ENCODE results near the gene FRAS1.
"Not testable (repeated sequence)": the region's sequence is repeated elsewhere in the genome, so short reads cannot be mapped to it uniquely, and the experiment has no call there.

FRAS1 gene

GRCh38 chr4:78057135-78057599 lies at the start of gene FRAS1:
Gene FRAS1, plus strand, starts transcription at chr4:78057323. Its CDS starts 687 bp downstream, at chr4:78058010.
- DNase-seq, result peak; percentile 73

GRCh38 chr4:78011003-78011402 lies 46.1 kb upstream of the FRAS1 start:
- not testable (repeated sequence) for DNase-seq

GRCh38 chr4:78014889-78015886 lies 41.9 kb upstream of the FRAS1 start:
- no peak for DNase-seq

GRCh38 chr4:78018271-78019049 lies 38.7 kb upstream of the FRAS1 start:
- DNase-seq, result no peak

GRCh38 chr4:78019414-78019813 lies 37.7 kb upstream of the FRAS1 start:
- no peak for DNase-seq

- no peak for DNase-seq
These were observed 36.4 kb upstream of the FRAS1 start for GRCh38 chr4:78020677-78021076.

- DNase-seq, result no peak
These were observed 34.6 kb upstream of the FRAS1 start for GRCh38 chr4:78022517-78022916.

- DNase-seq, result no peak
These were observed 33.0 kb upstream of the FRAS1 start for GRCh38 chr4:78024085-78024484.

GRCh38 chr4:78024576-78025091 lies 32.5 kb upstream of the FRAS1 start:
- no peak for DNase-seq

- DNase-seq, result no peak
These were observed 25.6 kb upstream of the FRAS1 start for GRCh38 chr4:78031417-78031950.

- no peak for DNase-seq
These were observed 24.7 kb upstream of the FRAS1 start for GRCh38 chr4:78032446-78032845.

- no peak for DNase-seq
These were observed 24.2 kb upstream of the FRAS1 start for GRCh38 chr4:78032929-78033328.

- no peak for DNase-seq
These were observed 23.3 kb upstream of the FRAS1 start for GRCh38 chr4:78033861-78034260.

- DNase-seq, result no peak
These were observed 18.4 kb upstream of the FRAS1 start for GRCh38 chr4:78038704-78039103.

- no peak for DNase-seq
These were observed 17.4 kb upstream of the FRAS1 start for GRCh38 chr4:78039678-78040077.

- DNase-seq, result no peak
These were observed 16.7 kb upstream of the FRAS1 start for GRCh38 chr4:78040431-78040830.

- DNase-seq, result no peak
These were observed 9.8 kb upstream of the FRAS1 start for GRCh38 chr4:78047366-78047765.

GRCh38 chr4:78056265-78057129 lies 626 bp upstream of the FRAS1 start:
- peak; percentile 82 for DNase-seq

- peak; percentile 76 for DNase-seq
These were observed 752 bp downstream of the FRAS1 start for GRCh38 chr4:78057600-78058550.

- DNase-seq, result peak; percentile 63
These were observed 1.7 kb downstream of the FRAS1 start for GRCh38 chr4:78058591-78059523.

All from right hindlimb (tissue), 1 donor.